GM23338 (cell line): Measurements from ENCODE around the gene THBS2. TPM values are rescaled to one million over a fixed set of nuclear protein-coding genes. Genes with fewer than 3 reads are reported as not detected.

ENCODE experiments used
- ATAC-seq: fragments of 200-7000 bp; cut with Tn5 transposase; 3 replicates; pipeline ENCODE4 v1.9.1; 2020
- DNase-seq: peaks from one replicate; pipeline ENCODE4 v3.0.0-alpha.2; 2015; ENCODE audit warnings: low spot score
- H2AFZ ChIP-seq: fragments of 200-600 bp; sonication (generic); 2 replicates; pipeline ENCODE4 v1.8.0; 2016; ENCODE audit warnings: antibody characterized with exemption, mild to moderate bottlenecking, moderate library complexity
- H3F3A ChIP-seq: fragments of 200-600 bp; sonication (generic); replicated peaks from 2 replicates; pipeline ENCODE4 v1.8.0; 2017; ENCODE audit warnings: antibody characterized with exemption, mixed run types, low read depth
- H3K27ac ChIP-seq: fragments of 200-600 bp; sonication (generic); 2 replicates; pipeline ENCODE4 v1.6.1; 2016; ENCODE audit warnings: low read depth
- H3K27me3 ChIP-seq: fragments of 200-600 bp; sonication (generic); 2 replicates; pipeline ENCODE4 v1.8.0; 2016; ENCODE audit warnings: mild to moderate bottlenecking, mixed run types, moderate library complexity; ENCODE audit not compliant: insufficient read depth
- H3K36me3 ChIP-seq: fragments of 200-600 bp; sonication (generic); 2 replicates; pipeline ENCODE4 v1.8.0; 2016; ENCODE audit warnings: mild to moderate bottlenecking; ENCODE audit not compliant: insufficient read depth
- H3K4me1 ChIP-seq: fragments of 200-600 bp; sonication (generic); 2 replicates; pipeline ENCODE4 v1.8.0; 2016; ENCODE audit warnings: mild to moderate bottlenecking, moderate library complexity; ENCODE audit not compliant: insufficient read depth
- H3K4me2 ChIP-seq: fragments of 200-600 bp; sonication (generic); 2 replicates; pipeline ENCODE4 v1.7.1; 2017; ENCODE audit warnings: mixed run types
- H3K4me3 ChIP-seq: fragments of 200-600 bp; sonication (generic); 2 replicates; pipeline ENCODE4 v1.6.1; 2016; ENCODE audit warnings: mixed run types
- H3K79me2 ChIP-seq: fragments of 200-600 bp; sonication (generic); replicated peaks from 2 replicates; pipeline ENCODE4 v1.8.0; 2017; ENCODE audit warnings: mild to moderate bottlenecking; ENCODE audit not compliant: insufficient read depth
- H3K9me2 ChIP-seq: fragments of 200-600 bp; sonication (generic); 2 replicates; pipeline ENCODE4 v1.8.0; 2017; ENCODE audit not compliant: insufficient read depth
- H4K20me1 ChIP-seq: fragments of 200-600 bp; sonication (generic); replicated peaks from 2 replicates; pipeline ENCODE4 v1.8.0; 2017; ENCODE audit warnings: mild to moderate bottlenecking; ENCODE audit not compliant: insufficient read depth
- H3K27ac Mint-ChIP-seq: 2 replicates; pipeline ENCODE4 v1.8.0; 2020; ENCODE audit warnings: inconsistent platforms, mild to moderate bottlenecking, moderate library complexity, mixed read lengths
- H3K27me3 Mint-ChIP-seq: 3 replicates; pipeline ENCODE4 v1.8.0; 2022; ENCODE audit warnings: low read depth, mild to moderate bottlenecking, moderate library complexity, mixed read lengths, inconsistent platforms; ENCODE audit not compliant: insufficient read depth, poor library complexity
- H3K36me3 Mint-ChIP-seq: 3 replicates; pipeline ENCODE4 v1.8.0; 2021; ENCODE audit warnings: low read depth, mild to moderate bottlenecking, inconsistent platforms, moderate library complexity, mixed read lengths
- H3K4me1 Mint-ChIP-seq: 3 replicates; pipeline ENCODE4 v1.8.0; 2020; ENCODE audit warnings: mild to moderate bottlenecking, inconsistent platforms, mixed read lengths
- H3K4me3 Mint-ChIP-seq: 3 replicates; pipeline ENCODE4 v1.8.0; 2021; ENCODE audit warnings: moderate library complexity, mild to moderate bottlenecking, inconsistent platforms, mixed read lengths
- H3K9me3 Mint-ChIP-seq: 3 replicates; pipeline ENCODE4 v1.8.0; 2020; ENCODE audit warnings: moderate library complexity, mild to moderate bottlenecking, inconsistent platforms, mixed read lengths
- CREB1 ChIP-seq: fragments of 250-450 bp; sonication (Bioruptor Pico); IDR thresholded peaks from 2 replicates; pipeline ENCODE4 v1.5.0; 2020; ENCODE audit warnings: low read depth, mild to moderate bottlenecking, moderate library complexity
- CTCF ChIP-seq, 2 experiments: fragments of 200-600 bp in 1 of 2; sonication (generic) in 1 of 2; conservative IDR thresholded peaks; 2 replicates each; pipeline versions ENCODE4 v1.5.1 to v1.6.1; 2016 to 2017; ENCODE audit warnings: antibody characterized with exemption in 2 of 2, low read depth in 2 of 2, mild to moderate bottlenecking in 2 of 2, moderate library complexity in 1 of 2
- ETS1 ChIP-seq: IDR thresholded peaks from 2 replicates; pipeline ENCODE4 v1.6.1; 2016; ENCODE audit warnings: antibody characterized with exemption
- NANOG ChIP-seq: IDR thresholded peaks from 2 replicates; pipeline ENCODE4 v1.6.1; 2016; ENCODE audit warnings: antibody characterized with exemption, borderline replicate concordance
- POLR2AphosphoS5 ChIP-seq: IDR thresholded peaks from 2 replicates; pipeline ENCODE4 v1.6.1; 2016; ENCODE audit warnings: antibody characterized with exemption, low read depth
- STAT1 ChIP-seq: IDR thresholded peaks from one replicate; pipeline ENCODE4 v1.6.1; 2016; ENCODE audit warnings: antibody characterized with exemption; ENCODE audit not compliant: unreplicated experiment
- ZNF114 ChIP-seq: fragments of 250-450 bp; sonication (Bioruptor Pico); IDR thresholded peaks from 2 replicates; pipeline ENCODE4 v1.5.0; 2020; ENCODE audit warnings: mild to moderate bottlenecking, moderate library complexity
- ZNF331 ChIP-seq: fragments of 250-450 bp; sonication (Bioruptor Pico); IDR thresholded peaks from 2 replicates; pipeline ENCODE4 v1.5.0; 2020; ENCODE audit warnings: low read depth, mild to moderate bottlenecking, moderate library complexity
- polyA plus RNA-seq: library from polyadenylated mRNA; unstranded; fragments of >200 nt; fragmentation: Nextera tagmentation; extraction: Ambion mirVana; gene quantifications from 2 replicates; pipeline ENCODE4 v1.2.1, GENCODE V29; 2016
- total RNA-seq: library from RNA; depleted of rRNA; stranded (reverse); fragments of >200 nt; shearing (Covaris generic); gene quantifications from 2 replicates; pipeline ENCODE4 v1.2.3, GENCODE V29; 2014
- TF ChIP-seq, protein P1 (sequence below): fragments of 250-450 bp; sonication (Bioruptor Pico); IDR thresholded peaks from 2 replicates; pipeline ENCODE4 v1.5.0; 2020; ENCODE audit warnings: mild to moderate bottlenecking, moderate library complexity

THBS2 gene
- total and polyA plus RNA-seq, 2 experiments from 2014 or later = 7.9 to 44.7 TPM

- H3K4me2 ChIP-seq = no peak overlapping the region
- H3K27ac ChIP-seq = no peak overlapping the region
- H3K4me1 ChIP-seq = peaks cover 18% of the 10 kb centered on the region
- Mint-ChIP-seq H3K4me3 (no peak overlapping the region), H3K9me3 (peaks cover 5% of the 10 kb centered on the region), H3K36me3 (peaks cover 51% of the 10 kb centered on the region), H3K4me1 (peaks cover 26% of the 10 kb centered on the region), H3K27ac (no peak overlapping the region), H3K27me3 (peaks cover 4% of the 10 kb centered on the region)
- peaks cover 12% of the 10 kb centered on the region; the same call in 1 of the 2 replicates for H3K36me3 ChIP-seq
- peaks cover 6% of the 10 kb centered on the region; the same call in 1 of the 2 replicates for H3K9me2 ChIP-seq
- ATAC-seq (no peak), DNase-seq (no peak)
- peaks cover 16% of the 10 kb centered on the region for H3F3A ChIP-seq
- H3K4me3 ChIP-seq = no peak overlapping the region
- peaks cover 9% of the 10 kb centered on the region for H3K79me2 ChIP-seq
- TF ChIP-seq CTCF (conservative IDR thresholded peaks at IDR 0.05; ENCODE audit: low read depth in 2 of 2) = no peak
- H4K20me1 ChIP-seq = no peaks in the 10 kb centered on the region; the same call in 1 of the 2 replicates
- no peak overlapping the region for H2AFZ ChIP-seq
- no peaks in the 10 kb centered on the region for H3K27me3 ChIP-seq
These were observed 5.7 kb downstream of the THBS2 start for GRCh38 chr6:169247991-169248390.

GRCh38 chr6:169247419-169247818, 6.2 kb downstream of the THBS2 start:
- H3K79me2 ChIP-seq = peaks cover 9% of the 10 kb centered on the region
- no peaks in the 10 kb centered on the region; the same call in 1 of the 2 replicates for H4K20me1 ChIP-seq
- H3K36me3 ChIP-seq = peaks cover 12% of the 10 kb centered on the region; the same call in 1 of the 2 replicates
- H2AFZ ChIP-seq = no peak overlapping the region
- Mint-ChIP-seq H3K9me3 (peaks cover 5% of the 10 kb centered on the region), H3K27ac (no peak overlapping the region), H3K4me3 (no peak overlapping the region), H3K27me3 (peaks cover 4% of the 10 kb centered on the region), H3K4me1 (peaks cover 23% of the 10 kb centered on the region), H3K36me3 (peaks cover 51% of the 10 kb centered on the region)
- peaks cover 15% of the 10 kb centered on the region for H3K4me1 ChIP-seq
- peaks cover 13% of the 10 kb centered on the region for H3F3A ChIP-seq
- DNase-seq = no peak
- H3K4me3 ChIP-seq = no peak overlapping the region
- H3K4me2 ChIP-seq = no peak overlapping the region
- no peak for ATAC-seq
- H3K27me3 ChIP-seq = no peaks in the 10 kb centered on the region
- peaks cover 6% of the 10 kb centered on the region; the same call in 1 of the 2 replicates for H3K9me2 ChIP-seq
- 0 out of 2 replicates have a peak overlapping the region, but pooled peaks have one; percentile 26 for H3K27ac ChIP-seq
- TF ChIP-seq CREB1 (CRISPR knock-in tag) (no peak), ETS1 (no peak), NANOG (no peak), CTCF (conservative IDR thresholded peaks at IDR 0.05; ENCODE audit: low read depth in 2 of 2) (no peak), STAT1 (no peak), ZNF331 (CRISPR knock-in tag) (no peak), POLR2AphosphoS5 (no peak), ZNF114 (no peak)
- TF ChIP-seq, protein P1, sequence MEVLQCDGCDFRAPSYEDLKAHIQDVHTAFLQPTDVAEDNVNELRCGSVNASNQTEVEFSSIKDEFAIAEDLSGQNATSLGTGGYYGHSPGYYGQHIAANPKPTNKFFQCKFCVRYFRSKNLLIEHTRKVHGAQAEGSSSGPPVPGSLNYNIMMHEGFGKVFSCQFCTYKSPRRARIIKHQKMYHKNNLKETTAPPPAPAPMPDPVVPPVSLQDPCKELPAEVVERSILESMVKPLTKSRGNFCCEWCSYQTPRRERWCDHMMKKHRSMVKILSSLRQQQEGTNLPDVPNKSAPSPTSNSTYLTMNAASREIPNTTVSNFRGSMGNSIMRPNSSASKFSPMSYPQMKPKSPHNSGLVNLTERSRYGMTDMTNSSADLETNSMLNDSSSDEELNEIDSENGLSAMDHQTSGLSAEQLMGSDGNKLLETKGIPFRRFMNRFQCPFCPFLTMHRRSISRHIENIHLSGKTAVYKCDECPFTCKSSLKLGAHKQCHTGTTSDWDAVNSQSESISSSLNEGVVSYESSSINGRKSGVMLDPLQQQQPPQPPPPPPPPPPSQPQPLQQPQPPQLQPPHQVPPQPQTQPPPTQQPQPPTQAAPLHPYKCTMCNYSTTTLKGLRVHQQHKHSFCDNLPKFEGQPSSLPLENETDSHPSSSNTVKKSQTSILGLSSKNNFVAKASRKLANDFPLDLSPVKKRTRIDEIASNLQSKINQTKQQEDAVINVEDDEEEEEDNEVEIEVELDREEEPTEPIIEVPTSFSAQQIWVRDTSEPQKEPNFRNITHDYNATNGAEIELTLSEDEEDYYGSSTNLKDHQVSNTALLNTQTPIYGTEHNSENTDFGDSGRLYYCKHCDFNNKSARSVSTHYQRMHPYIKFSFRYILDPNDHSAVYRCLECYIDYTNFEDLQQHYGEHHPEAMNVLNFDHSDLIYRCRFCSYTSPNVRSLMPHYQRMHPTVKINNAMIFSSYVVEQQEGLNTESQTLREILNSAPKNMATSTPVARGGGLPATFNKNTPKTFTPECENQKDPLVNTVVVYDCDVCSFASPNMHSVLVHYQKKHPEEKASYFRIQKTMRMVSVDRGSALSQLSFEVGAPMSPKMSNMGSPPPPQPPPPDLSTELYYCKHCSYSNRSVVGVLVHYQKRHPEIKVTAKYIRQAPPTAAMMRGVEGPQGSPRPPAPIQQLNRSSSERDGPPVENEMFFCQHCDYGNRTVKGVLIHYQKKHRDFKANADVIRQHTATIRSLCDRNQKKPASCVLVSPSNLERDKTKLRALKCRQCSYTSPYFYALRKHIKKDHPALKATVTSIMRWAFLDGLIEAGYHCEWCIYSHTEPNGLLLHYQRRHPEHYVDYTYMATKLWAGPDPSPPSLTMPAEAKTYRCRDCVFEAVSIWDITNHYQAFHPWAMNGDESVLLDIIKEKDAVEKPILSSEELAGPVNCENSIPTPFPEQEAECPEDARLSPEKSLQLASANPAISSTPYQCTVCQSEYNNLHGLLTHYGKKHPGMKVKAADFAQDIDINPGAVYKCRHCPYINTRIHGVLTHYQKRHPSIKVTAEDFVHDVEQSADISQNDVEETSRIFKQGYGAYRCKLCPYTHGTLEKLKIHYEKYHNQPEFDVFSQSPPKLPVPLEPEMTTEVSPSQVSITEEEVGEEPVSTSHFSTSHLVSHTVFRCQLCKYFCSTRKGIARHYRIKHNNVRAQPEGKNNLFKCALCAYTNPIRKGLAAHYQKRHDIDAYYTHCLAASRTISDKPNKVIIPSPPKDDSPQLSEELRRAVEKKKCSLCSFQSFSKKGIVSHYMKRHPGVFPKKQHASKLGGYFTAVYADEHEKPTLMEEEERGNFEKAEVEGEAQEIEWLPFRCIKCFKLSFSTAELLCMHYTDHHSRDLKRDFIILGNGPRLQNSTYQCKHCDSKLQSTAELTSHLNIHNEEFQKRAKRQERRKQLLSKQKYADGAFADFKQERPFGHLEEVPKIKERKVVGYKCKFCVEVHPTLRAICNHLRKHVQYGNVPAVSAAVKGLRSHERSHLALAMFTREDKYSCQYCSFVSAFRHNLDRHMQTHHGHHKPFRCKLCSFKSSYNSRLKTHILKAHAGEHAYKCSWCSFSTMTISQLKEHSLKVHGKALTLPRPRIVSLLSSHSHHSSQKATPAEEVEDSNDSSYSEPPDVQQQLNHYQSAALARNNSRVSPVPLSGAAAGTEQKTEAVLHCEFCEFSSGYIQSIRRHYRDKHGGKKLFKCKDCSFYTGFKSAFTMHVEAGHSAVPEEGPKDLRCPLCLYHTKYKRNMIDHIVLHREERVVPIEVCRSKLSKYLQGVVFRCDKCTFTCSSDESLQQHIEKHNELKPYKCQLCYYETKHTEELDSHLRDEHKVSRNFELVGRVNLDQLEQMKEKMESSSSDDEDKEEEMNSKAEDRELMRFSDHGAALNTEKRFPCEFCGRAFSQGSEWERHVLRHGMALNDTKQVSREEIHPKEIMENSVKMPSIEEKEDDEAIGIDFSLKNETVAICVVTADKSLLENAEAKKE (CRISPR knock-in tag) = no peak
